ENCODE results near the gene ARHGAP35. TPM values are rescaled to one million over a fixed set of nuclear protein-coding genes. Genes with fewer than 3 reads are reported as not detected.

Gene ARHGAP35
- total RNA-seq, 1 experiment from 2014 or later: 81.7 TPM

DNA sequence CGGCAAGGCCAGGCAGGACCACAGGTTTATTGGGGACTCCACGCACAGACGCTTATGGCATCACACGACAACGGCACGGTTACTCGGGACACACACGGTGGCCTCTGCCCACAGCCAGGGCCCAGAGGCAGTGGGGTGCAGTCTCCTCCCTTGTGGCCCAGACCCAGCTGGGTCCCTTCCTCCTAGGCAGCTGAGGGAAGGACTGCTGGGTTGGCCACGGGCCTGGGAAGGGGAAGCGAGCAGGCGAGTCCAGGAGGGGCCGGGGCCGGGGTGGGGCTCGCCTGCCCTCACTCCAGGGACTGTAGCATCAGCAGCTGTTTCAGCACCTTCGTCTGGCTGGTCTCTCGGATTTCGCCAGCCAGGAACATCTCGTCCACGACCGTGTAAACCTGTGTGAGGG is 22.6 kb upstream of the ARHGAP35 start:
- no peaks in the 10 kb centered on the region for H3K27me3 ChIP-seq (replicated peaks; ENCODE audit: control insufficient read depth, insufficient read depth, low read length)
- H3K4me1 ChIP-seq: peaks cover 1% of the 10 kb centered on the region
- Mint-ChIP-seq H3K27ac (ENCODE audit: unreplicated experiment) (no peak overlapping the region), H3K9me3 (ENCODE audit: unreplicated experiment) (no peaks in the 10 kb centered on the region), H3K36me3 (ENCODE audit: insufficient read depth, unreplicated experiment) (peaks cover 76% of the 10 kb centered on the region), H3K27me3 (ENCODE audit: insufficient read depth, unreplicated experiment) (no peaks in the 10 kb centered on the region), H3K4me1 (ENCODE audit: low read depth, unreplicated experiment) (peaks cover 16% of the 10 kb centered on the region), H3K4me3 (ENCODE audit: unreplicated experiment) (no peak overlapping the region)
- TSS peak; percentile 74 for BruUV-seq (replicated peaks)
- intact Hi-C loops (cut with micrococcal nuclease; ENCODE audit: unreplicated experiment): no loop called here
- DNase-seq: no peak
- TF ChIP-seq, protein P1, sequence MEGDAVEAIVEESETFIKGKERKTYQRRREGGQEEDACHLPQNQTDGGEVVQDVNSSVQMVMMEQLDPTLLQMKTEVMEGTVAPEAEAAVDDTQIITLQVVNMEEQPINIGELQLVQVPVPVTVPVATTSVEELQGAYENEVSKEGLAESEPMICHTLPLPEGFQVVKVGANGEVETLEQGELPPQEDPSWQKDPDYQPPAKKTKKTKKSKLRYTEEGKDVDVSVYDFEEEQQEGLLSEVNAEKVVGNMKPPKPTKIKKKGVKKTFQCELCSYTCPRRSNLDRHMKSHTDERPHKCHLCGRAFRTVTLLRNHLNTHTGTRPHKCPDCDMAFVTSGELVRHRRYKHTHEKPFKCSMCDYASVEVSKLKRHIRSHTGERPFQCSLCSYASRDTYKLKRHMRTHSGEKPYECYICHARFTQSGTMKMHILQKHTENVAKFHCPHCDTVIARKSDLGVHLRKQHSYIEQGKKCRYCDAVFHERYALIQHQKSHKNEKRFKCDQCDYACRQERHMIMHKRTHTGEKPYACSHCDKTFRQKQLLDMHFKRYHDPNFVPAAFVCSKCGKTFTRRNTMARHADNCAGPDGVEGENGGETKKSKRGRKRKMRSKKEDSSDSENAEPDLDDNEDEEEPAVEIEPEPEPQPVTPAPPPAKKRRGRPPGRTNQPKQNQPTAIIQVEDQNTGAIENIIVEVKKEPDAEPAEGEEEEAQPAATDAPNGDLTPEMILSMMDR (IDR thresholded peaks at IDR 0.05; ENCODE audit: insufficient read depth in 1 of 2, low read depth in 1 of 2, low read length in 1 of 2, severe bottlenecking in 1 of 2, unreplicated experiment in 1 of 2): no peak
- ChIA-PET CTCF (no interaction called here), POLR2A (no interaction called here)
- H3K4me3 ChIP-seq (ENCODE audit: low read depth, low read length): no peak overlapping the region
- H3K36me3 ChIP-seq (ENCODE audit: control insufficient read depth, insufficient read depth, low read length): peaks cover 1% of the 10 kb centered on the region; the same call in 1 of the 2 replicates
- no peaks in the 10 kb centered on the region for H3K9me3 ChIP-seq

DNA sequence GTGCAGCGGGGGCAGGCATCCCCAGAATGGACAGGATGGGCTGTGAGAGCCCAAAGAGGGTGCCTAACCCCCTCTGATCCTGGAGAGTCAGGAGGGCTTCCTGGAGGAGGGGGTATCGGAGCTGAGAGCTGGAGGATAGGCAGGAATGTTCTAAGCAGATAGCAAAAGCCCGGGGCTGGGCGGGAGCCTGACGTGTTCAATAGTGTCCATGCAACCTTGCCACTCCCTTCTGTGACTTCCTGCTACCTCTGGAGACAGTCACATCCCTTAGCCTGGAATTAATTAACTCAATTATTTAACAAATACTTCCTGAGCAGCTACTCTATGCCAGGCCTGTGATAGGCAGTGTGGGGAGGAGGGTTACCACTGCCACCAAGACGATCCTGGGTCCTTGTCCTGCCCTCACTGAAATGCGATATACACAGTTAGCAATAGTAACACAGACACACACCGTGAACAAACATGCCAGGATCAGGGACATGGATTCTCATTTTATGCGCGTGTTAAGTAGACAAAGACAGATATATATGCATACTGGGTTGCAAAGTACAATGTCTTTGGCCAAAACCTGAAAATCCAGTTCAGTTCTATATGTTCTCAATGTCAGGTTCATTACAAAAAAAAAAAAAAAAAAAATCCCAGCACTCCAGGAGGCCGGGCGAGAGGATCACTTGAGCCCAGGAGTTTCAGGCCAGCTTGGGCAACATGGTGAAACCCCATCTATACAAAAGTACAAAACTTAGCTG is 20.9 kb upstream of the ARHGAP35 start:
- ChIA-PET POLR2A (interaction anchor here (0.6 to 1.0 kb wide), 7 partner anchors 10 to 84 kb away, joined by 3 to 10 read pairs (median 6); partner anchors contain the start of genes AP2S1 and SLC1A5), CTCF (interaction anchor here (0.6 to 1.7 kb wide), 21 partner anchors 8 to 478 kb away, joined by 3 to 18 read pairs (median 4); partner anchors contain the start of genes AP2S1 and ARHGAP35)
- Histone ChIP-seq H3K4me3 (ENCODE audit: low read depth, low read length) (no peak overlapping the region), H3K9me3 (no peaks in the 10 kb centered on the region), H3K36me3 (ENCODE audit: control insufficient read depth, insufficient read depth, low read length) (peaks cover 1% of the 10 kb centered on the region; the same call in 1 of the 2 replicates), H3K4me1 (peaks cover 17% of the 10 kb centered on the region), H3K27me3 (replicated peaks; ENCODE audit: control insufficient read depth, insufficient read depth, low read length) (no peaks in the 10 kb centered on the region)
- DNase-seq: no peak
- TF ChIP-seq, protein P1 (IDR thresholded peaks at IDR 0.05; ENCODE audit: insufficient read depth in 1 of 2, low read depth in 1 of 2, low read length in 1 of 2, severe bottlenecking in 1 of 2, unreplicated experiment in 1 of 2): no peak
- intact Hi-C loops (cut with micrococcal nuclease; ENCODE audit: unreplicated experiment): loop anchor here (1.0 kb wide), 1 partner anchor 83 kb away; no protein-coding TSS in a partner anchor
- no peak overlapping the region for H3K27ac Mint-ChIP-seq (ENCODE audit: unreplicated experiment)
- no peaks in the 10 kb centered on the region for H3K27me3 Mint-ChIP-seq (ENCODE audit: insufficient read depth, unreplicated experiment)
- H3K36me3 Mint-ChIP-seq (ENCODE audit: insufficient read depth, unreplicated experiment): peaks cover 83% of the 10 kb centered on the region
- no peak overlapping the region for H3K4me3 Mint-ChIP-seq (ENCODE audit: unreplicated experiment)
- no TSS peak for BruUV-seq (replicated peaks)
- peaks cover 26% of the 10 kb centered on the region for H3K4me1 Mint-ChIP-seq (ENCODE audit: low read depth, unreplicated experiment)
- no peaks in the 10 kb centered on the region for H3K9me3 Mint-ChIP-seq (ENCODE audit: unreplicated experiment)

DNA sequence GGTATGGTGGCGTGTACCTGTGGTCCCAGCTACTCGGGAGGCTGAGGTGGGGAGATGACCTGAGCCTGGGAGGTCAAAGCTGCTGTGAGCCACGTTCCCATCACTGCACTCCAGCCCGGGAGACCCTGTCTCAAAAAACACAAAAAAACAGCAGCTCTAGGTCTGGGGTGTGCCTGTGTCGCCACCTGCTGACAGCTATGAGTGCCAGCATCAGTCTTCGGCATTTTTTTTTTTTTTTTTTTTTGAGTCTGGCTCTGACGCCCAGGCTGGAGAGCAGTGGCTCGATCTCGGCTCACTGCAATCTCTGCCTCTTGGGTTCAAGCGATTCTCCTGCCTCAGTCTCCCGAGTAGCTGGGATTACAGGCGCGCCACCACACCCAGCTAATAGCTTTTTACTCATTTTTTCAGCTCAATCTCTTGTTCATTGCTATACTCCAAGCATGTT is 20.3 kb upstream of the ARHGAP35 start:
- no peaks in the 10 kb centered on the region for H3K9me3 ChIP-seq
- POLR2A ChIA-PET: interaction anchor here (0.5 to 1.0 kb wide), 8 partner anchors 10 to 126 kb away, joined by 3 to 10 read pairs (median 6); partner anchors contain the start of genes AP2S1 and SLC1A5
- Mint-ChIP-seq H3K36me3 (ENCODE audit: insufficient read depth, unreplicated experiment) (peaks cover 83% of the 10 kb centered on the region), H3K9me3 (ENCODE audit: unreplicated experiment) (no peaks in the 10 kb centered on the region), H3K4me1 (ENCODE audit: low read depth, unreplicated experiment) (peaks cover 28% of the 10 kb centered on the region), H3K27me3 (ENCODE audit: insufficient read depth, unreplicated experiment) (no peaks in the 10 kb centered on the region), H3K4me3 (ENCODE audit: unreplicated experiment) (no peak overlapping the region), H3K27ac (ENCODE audit: unreplicated experiment) (peak overlapping the region; percentile 45)
- TF ChIP-seq, protein P1 (IDR thresholded peaks at IDR 0.05; ENCODE audit: insufficient read depth in 1 of 2, low read depth in 1 of 2, low read length in 1 of 2, severe bottlenecking in 1 of 2, unreplicated experiment in 1 of 2): peak; percentile 91 to 94
- no TSS peak for BruUV-seq (replicated peaks)
- peaks cover 17% of the 10 kb centered on the region for H3K4me1 ChIP-seq
- intact Hi-C loops (cut with micrococcal nuclease; ENCODE audit: unreplicated experiment): loop anchor here (1.0 kb wide), 1 partner anchor 83 kb away; no protein-coding TSS in a partner anchor
- CTCF ChIA-PET: interaction anchor here (0.6 to 1.7 kb wide), 24 partner anchors 9 to 478 kb away, joined by 3 to 18 read pairs (median 4); partner anchors contain the start of genes AP2S1 and ARHGAP35
- peak; percentile 68 to 69 for DNase-seq
- no peak overlapping the region for H3K4me3 ChIP-seq (ENCODE audit: low read depth, low read length)
- H3K36me3 ChIP-seq (ENCODE audit: control insufficient read depth, insufficient read depth, low read length): peaks cover 1% of the 10 kb centered on the region; the same call in 1 of the 2 replicates
- no peaks in the 10 kb centered on the region for H3K27me3 ChIP-seq (replicated peaks; ENCODE audit: control insufficient read depth, insufficient read depth, low read length)
